T follicular helper cell (primary cell): ENCODE results near the gene PALS2.

Experiments used
- DNase-seq: peaks from one replicate; pipeline ENCODE4 v3.0.0-alpha.2; 2020; ENCODE audit warnings: low read depth
- total RNA-seq, 2 experiments: gene quantifications; one replicate each; lab custom pipeline; 2026; lab: John Stamatoyannopoulos, UW

PALS2 gene, protein sequence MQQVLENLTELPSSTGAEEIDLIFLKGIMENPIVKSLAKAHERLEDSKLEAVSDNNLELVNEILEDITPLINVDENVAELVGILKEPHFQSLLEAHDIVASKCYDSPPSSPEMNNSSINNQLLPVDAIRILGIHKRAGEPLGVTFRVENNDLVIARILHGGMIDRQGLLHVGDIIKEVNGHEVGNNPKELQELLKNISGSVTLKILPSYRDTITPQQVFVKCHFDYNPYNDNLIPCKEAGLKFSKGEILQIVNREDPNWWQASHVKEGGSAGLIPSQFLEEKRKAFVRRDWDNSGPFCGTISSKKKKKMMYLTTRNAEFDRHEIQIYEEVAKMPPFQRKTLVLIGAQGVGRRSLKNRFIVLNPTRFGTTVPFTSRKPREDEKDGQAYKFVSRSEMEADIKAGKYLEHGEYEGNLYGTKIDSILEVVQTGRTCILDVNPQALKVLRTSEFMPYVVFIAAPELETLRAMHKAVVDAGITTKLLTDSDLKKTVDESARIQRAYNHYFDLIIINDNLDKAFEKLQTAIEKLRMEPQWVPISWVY
- total RNA-seq = 35.8 to 44.1 reads per million in 2 experiments

DNA sequence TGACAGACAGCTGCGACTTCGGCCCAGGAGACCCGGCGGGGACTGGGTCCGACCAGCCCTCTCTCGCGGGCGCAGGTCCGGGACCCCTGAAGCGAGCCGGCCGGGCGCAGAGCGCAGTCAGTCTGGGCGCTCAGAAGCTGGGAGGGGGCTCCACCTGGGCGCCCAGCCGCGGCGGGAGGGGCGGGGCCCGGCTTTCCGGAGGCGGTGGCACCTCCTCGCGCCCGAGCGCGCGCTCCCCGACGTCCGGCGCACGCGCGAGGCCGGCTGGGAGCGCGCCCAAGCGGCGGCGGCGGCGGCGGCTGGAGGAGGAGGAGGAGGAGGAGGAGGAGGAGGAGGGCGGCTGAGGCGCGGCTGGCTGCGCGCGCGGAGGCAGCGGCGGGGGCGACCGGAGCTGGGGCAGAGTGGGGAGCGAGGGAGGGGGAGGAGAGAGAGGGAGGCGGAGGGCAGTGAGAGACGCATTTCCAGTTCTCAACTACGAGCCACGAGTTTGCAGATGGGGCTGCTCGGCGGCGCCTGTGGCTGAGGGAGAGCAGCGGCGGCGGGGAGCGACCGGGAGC lies at the start of gene PALS2:
Gene PALS2 (plus strand): TSS at position 456 of the 557 bp plus-strand sequence. CDS start 50,216 bp downstream, outside the sequence.
- DNase-seq = peak; percentile 69

DNA sequence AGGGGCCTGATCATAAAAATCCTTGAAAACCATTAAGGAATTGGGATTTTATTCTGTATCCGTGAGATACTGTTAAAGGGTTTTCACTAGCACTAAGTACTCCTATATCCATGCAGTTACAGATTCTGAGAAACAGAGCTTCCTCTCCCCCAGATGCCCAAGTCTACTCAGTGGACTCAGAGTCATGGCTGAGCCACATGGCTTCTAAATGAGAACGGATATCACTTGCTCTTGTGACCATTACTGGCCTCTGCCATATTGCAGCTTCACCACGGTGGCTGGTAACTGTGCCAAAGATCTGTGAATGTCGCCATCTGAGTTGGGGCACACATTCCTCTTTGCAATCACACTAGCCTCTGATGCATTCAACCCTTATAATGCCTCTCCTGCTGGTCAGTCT lies 42.0 kb upstream of the PALS2 start:
- DNase-seq = no peak

DNA sequence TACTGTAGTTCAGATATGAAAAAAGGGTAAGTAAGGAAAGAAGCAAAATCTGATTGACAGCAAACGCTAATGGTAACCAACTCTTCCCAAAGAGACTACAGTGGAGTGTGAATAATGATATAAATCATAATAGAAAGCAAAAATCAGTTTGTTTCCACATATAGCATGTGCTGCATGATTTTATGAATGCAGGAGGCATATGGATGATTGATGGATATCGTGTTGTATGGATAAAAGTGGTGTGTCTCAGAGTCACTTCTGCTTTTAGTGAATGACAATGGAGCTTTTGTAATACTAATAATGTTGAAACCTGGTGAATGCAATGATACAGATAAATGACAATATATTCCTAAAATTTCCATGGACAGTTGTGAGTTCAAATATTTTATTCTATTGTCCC lies 36.6 kb upstream of the PALS2 start:
- DNase-seq = no peak

DNA sequence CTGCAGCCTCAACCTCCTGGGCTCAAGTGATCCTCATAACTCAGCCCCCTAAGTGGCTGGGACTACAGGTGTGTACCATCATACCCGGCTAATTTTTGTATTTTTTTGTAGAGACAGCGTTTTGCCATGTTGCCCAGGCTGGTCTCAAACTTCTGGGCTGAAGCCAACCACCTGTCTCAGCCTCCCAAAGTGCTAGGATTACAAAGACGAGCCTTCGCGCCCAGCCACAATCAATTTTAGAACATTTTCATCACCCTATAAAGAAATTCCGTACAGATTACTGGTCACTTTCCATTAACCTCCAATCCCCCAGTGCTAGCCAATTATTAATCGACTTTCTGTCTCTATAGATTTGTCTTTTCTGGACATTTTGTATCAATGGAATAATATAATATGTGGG lies 32.3 kb upstream of the PALS2 start:
- no peak for DNase-seq

DNA sequence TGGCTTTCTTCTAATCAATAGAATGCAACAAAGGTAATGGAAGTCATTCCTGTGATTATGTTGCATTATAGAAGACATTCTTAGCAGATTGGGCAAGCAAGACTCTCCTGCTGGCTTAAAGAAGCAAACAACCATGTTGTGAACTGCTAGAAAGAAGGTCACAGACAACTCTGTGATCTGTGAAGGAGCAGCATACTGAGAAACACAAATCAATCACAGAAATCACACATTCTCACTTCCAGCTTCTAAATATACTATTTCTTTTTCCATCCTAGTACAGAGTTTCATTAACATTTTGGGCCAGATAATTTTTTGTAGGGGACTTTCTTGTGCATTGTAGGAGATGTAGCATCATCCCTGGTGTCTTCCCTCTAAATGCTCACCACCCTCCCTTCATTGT lies 28.0 kb upstream of the PALS2 start:
- DNase-seq = no peak

DNA sequence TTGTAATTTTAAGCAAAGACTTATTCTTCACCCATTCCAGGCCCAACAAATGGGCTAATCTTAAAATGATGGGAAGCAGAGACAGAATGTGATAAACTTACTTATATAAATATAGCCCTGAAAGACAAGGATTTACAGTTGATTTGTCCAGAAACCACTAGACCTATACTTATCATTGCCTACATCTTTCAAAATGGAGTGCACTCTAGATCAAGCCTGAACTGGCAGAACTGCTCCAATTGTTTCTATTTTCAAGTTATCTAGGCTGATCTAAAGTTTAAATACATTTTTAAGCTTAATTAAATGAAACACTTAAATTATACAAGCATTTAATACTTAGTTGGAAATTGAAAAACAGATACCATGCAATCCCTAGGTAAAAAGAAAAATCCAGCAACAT lies 24.9 kb upstream of the PALS2 start:
- DNase-seq = no peak

DNA sequence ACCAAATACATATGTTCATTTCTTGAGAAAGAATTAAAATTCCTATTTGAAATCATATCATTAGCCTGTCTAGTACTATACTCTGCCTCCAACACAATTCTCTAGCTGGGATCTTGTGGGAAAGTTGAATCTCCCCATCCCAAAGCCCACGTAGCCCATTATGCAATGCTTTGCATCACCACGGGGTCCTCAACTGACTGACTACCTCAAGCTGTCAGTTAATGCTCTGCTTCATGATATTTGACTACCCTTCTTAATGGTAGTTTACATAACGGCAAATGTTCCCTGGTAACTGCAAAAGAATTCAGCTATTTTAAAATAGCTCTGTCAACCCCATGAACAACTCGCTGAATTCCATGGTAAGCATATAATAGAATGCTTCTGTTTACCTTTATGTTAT lies 23.3 kb upstream of the PALS2 start:
- DNase-seq = no peak

DNA sequence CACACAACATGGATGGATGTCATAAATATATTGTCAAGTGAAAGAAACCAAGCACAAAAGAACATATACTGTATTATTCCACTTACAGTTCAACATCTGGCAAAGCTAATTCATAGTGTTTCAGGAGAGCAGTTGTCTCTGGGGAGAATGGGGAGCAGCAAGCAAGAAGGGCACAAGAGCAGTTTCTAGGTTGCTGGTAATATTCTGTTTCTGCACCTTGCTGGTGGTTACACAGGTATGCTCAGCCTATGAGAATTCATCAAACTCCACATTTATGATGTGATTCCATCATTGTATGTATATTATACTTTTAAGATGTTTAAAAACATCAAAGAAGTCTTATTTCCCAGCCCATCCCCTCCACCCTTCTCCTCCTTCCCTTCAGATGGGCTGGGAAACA lies 18.1 kb upstream of the PALS2 start:
- no peak for DNase-seq

DNA sequence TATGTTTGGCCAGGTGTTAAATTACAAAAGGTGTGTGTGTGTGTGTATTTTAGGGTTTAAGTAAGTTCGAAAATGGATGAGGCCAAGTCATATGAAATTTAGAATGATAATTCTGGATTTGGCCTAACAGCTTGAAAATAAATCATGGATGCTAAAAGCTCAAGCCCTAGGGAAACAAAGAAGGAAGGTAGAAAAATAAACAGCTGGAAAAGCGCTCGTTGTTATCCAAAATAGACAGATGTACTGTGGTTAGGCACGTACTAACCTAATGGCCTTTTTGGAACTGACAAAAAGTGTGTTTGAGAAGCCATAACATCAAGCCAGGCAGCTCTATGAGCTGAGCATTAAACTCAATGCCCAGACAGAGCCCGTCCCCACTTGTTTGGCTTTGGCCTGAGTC lies 17.5 kb upstream of the PALS2 start:
- DNase-seq = no peak

DNA sequence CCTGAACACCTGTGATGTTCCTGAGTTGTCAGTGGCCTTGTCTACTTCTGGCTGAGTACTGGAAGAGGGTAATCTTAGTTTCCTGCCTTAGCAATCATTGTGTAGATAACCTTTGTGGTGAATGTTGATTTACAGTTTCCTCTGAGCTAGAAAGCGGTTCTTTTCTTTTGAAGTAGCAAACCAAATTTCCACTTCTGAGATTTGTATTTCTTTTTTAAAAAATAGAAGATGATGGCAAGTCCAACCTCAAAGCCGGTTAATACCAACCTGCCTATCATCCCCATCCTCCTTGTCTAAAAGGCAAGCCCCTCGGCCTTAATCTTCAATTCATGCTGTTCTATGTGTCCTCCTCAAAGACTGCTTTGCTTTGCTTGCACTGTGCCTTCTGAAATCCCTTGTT lies 12.5 kb upstream of the PALS2 start:
- DNase-seq = no peak

DNA sequence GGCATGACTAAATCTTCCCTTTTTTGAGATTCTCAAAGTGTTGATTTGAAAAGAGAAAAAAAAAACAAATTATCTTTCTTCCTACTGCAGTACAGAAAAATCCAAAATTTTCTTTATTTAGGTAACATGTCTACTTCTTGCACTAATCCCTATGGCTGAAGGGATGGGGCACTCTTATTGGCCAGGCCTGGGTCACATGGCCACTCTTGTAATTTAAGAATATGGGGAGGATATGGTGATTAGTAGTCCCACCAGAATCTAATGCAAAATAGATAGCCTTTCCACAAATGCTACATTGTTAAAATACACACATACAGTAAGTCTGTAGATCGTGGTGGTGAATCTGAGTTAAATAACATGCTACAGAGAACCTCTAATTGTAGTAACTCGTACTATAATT lies 7.0 kb upstream of the PALS2 start:
- no peak for DNase-seq

DNA sequence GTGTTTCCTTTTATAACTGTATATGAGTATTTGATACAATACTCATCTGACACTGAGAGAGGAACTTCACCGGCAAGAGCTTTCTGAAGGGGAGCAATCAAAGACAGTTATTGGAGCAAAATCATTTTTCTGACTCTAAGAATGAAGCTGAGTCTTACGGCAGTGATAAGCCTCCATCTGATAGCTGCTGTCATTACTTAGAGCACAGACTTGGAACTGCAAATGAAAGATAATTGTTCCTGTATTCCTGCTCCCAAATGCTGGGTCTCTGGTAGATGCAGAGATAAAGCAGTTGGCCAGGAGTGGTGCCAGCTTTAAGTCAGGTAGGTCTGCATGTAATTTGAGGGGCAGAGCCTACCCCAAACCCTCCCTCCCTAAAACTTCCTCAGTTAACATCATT lies 2.3 kb upstream of the PALS2 start:
- no peak for DNase-seq

DNA sequence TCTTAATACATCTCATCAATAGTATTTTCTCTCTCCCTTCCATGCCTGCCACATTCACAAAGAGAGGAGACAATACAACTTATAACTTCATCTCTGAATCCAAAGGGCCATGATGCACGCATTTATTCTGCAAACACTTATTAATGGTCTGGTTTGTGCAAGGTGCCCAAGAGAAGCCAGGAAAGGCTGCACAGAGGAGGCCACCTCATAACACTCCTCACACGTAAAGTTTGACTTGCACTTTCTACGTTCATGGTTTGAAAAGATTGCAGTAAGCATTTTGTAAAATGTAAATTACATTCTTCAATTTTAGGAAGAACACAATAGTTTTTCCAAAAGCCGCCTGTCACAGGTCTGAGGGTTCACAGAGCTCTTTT lies 1.2 kb upstream of the PALS2 start:
- DNase-seq = no peak

DNA sequence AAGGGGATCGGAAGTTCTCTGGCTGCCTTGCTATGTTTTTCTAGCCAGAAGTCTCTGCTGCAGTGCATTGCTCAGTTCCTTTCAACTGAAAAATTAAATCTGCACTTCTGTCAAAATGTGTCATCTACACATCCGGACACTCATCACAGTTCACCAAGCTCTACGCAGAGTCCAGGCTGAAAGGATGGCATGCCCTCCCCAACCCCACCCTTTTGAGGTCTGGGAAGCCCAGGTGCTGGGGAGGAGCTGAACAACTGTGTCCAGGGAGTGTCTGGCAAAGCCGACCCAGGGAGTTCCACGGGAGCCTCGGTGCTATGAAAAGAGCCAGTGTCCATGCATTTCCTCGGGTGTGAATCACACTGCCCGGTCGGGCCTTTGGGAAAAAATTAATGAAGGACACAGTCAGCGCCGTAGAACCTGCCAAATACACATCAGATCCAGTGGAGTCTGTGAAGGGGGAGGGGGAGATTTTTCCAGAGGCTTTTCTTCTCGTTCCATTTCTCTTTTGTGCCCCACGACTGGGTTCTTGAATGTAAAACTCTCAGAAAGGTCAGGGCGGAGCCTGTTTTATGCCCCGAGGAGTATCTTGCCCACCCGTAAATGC lies 757 bp upstream of the PALS2 start:
- DNase-seq = peak; percentile 4

DNA sequence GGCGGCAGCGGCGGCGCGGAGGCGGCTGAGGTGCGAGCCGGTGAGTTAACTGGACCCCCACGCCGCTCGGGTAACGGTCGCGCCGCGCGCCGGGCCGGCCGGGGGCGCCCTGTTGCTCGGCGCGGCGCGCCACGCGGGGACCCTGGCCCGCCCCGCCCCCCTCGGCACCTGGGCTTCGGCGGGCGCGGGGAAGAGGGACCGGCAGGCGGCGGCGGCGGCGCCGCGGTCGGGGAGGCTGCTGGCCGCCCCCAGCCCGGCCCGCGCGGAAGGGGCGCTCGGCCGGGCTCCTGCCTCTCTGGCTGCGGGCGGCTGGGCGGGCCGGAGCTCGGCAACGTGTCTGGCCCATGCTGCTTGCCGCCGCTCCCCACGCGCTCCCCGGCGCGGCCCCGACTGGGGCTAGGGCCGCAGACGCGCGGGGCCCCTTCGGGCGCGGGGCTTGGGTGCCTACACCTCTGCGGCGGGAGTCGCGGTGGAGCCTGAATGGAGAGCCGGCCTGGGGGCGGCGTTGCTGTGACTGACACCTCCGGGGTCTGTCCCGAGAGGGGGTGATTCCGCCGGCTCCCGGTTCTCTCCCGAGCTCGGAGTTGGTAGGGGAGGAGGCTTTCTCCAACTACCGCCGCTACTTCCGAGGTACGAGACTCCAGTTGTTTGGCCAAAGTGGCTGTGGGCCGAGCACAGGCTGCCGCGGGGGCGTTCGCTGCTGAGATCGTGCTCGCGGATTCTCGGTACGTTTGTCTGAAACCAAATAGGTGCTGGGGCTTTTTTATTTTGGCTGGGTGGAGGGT lies 494 bp downstream of the PALS2 start:
- no peak for DNase-seq

DNA sequence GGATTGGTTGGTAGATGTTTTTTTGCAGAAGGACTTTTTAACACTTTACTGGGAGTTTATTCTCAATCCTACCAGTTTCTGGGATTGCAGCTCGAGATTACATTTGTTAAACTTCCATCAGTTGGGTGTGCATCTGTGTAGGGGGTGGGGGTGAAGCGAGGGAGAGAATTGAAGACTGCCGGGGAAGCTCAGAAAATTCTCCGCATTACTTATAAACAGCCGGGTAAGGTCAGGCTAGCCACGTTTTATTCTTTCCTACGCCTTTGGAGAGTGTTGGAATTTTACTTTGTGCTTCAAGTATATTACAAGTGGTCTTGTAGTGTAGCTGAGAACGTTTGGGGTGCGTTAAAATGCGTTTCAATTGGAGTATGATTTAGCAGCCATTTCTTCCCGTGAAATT lies 1.1 kb downstream of the PALS2 start:
- no peak for DNase-seq

DNA sequence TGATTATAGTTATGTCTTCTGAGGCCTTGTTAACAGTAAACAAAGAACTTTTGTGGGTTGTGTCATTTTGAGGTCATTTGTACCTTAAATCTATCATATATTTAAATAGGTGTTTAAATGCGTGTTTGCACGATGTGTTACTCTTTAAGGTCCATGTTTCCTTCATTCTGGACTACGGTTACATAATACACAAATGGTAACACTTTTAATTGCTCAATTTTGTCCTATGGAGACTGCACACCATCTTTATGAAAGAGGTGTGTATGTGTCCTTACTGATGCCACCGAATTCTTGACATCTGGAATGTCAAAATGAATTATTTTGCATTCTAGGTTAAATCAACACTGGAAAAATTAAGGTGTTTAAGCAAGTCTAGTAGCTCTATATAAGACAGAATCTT lies 1.7 kb downstream of the PALS2 start:
- no peak for DNase-seq

DNA sequence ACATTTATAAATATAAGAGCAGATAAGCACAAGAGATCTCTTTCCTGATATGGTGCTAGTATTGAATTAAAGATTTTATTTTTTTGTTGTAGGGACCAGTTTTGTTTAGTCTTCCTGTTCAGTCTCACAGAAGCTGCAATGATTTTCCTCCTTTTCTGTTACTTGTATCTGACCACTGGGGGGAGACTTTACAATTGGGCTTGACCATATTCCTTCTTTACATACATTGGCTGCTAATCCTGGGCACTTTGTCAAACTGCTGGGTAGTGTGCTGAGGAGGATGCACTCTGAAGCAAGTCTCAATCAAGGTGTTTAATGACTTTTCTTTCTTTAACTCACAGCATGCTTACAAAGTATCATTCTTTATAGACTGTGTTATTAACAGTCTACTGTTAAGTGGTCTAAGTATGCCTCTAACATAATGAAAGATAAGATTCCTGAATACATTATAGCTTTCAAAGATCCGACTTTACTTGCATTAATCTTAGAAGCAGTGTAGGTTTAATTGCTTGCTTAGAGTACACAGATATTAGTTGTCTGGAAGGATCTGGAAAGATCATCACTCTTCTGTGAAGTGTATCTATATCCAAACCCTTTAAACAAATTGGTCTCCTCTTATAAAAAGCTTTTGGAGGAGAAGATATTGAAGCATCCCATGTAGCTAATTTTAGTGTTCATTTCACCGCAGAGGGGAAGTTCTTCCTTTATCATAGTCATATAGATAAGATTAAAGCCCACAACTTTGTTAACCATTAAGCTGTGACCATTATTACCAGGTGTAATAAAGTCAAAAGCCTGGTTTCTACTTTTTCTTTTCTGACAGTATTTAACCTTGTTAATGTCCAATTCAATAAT lies 3.1 kb downstream of the PALS2 start:
- no peak for DNase-seq

DNA sequence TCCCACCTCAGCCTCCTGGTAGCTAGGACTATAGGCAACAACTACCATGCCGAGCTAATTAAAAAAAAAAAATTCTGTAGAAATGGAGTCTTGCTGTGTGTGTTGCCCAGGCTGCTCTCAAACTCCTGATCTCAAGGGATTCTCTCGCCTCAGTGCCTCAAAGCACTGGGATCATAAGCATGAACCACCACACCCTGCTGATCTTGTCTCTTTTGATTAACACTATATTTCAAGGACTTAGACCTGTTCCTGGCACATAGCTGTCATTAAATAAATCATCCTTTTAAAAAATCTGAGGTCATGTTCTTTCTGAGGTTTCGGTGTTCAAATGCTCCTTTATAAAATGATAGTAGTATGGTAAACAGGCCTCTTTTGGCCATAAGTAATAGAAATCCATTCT lies 4.8 kb downstream of the PALS2 start:
- no peak for DNase-seq

DNA sequence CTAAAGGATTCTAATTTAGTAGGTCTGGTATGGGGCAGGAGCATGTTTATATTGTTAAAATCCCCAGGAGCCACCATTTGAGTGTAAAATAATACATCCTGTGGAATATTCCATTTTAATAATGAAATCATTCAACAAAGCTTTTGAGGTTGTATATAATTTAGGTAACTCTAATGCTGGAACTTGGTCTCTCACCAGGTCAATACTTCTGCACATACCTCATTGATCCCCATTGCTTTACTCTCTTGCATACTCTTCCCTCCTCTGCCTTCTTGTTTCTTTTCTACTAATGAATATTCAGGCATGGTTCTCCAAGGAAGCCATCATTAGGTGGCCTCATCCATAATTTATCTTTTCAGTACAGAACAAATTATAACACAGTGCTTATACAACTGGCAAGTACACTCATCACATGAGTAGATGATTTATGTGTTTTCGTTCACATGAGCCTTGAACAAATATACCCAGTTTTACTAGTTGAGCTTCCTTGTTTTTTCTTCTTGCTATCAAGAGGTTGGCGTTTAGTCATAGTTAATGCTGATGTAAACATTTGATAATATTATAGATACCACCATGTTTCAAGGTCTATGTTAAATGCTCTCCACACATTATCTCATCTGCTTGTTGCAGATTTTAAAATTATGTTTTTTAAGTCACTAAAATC lies 7.2 kb downstream of the PALS2 start:
- DNase-seq = no peak

DNA sequence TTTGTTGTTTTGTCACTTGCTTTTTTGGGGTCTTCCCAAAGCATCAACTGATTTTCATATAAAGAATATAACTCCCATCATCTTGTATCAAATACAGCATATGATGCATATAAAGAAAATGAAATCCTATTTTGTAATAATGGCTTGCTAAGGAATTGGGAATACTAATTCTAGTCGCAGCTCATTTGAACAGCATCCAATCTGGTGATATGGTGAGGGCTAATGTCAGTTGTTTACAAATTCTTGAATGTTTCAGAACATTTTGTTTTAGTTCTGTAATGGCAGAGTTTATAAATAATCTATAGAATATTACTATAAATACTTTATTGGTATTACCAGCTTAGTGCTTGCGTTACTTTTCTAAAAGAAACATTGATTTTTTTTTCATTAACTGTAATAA lies 8.9 kb downstream of the PALS2 start:
- no peak for DNase-seq
